NCI-H460 (cell line): ENCODE results near the gene IDH3A. TPM values are rescaled to one million over a fixed set of nuclear protein-coding genes. Genes with fewer than 3 reads are reported as not detected.

Experiments
- DNase-seq: peaks from one replicate; pipeline ENCODE4 v3.0.0-alpha.2; 2016; ENCODE audit warnings: low read depth; ENCODE audit errors: extremely low read depth
- total RNA-seq: library from RNA; depleted of rRNA; stranded (reverse); fragments of >200 nt; shearing (Covaris generic); gene quantifications from 2 replicates; pipeline ENCODE4 v1.2.3, GENCODE V29; 2014

The IDH3A gene
- total RNA-seq, 1 experiment from 2014 or later, result 95.0 TPM

DNA sequence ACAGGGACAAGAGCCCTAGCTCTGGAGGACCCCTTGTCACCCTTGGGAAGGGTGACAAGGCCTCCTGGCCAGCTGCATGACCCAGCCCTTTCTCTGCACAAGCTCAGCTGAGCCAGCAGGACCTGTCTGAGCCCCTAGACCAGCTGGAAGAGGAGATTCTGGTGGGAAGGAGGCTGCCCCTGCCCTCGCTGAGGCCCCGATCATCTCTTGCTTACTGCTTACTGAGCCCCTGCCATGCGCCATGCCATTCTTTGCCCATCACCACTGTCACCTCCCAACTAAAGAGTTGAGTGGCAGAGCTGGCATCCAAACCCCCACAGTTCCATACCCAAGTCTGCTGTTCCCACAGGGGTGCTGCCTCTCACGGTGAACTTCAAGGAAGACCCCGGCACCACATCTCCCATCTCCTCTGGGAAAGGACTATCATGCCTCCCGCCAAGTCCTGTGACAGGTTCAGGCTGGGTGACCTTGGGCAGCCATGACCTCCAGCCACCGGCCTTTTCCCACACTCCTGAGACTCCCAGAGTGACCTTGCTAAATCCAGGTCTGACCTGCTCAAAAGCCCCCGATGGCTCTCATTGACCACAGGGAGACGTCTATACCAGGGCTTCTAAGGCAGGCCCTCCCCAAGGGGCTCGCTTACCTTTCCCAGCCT lies 51.2 kb downstream of the IDH3A start:
- no peak for DNase-seq

DNA sequence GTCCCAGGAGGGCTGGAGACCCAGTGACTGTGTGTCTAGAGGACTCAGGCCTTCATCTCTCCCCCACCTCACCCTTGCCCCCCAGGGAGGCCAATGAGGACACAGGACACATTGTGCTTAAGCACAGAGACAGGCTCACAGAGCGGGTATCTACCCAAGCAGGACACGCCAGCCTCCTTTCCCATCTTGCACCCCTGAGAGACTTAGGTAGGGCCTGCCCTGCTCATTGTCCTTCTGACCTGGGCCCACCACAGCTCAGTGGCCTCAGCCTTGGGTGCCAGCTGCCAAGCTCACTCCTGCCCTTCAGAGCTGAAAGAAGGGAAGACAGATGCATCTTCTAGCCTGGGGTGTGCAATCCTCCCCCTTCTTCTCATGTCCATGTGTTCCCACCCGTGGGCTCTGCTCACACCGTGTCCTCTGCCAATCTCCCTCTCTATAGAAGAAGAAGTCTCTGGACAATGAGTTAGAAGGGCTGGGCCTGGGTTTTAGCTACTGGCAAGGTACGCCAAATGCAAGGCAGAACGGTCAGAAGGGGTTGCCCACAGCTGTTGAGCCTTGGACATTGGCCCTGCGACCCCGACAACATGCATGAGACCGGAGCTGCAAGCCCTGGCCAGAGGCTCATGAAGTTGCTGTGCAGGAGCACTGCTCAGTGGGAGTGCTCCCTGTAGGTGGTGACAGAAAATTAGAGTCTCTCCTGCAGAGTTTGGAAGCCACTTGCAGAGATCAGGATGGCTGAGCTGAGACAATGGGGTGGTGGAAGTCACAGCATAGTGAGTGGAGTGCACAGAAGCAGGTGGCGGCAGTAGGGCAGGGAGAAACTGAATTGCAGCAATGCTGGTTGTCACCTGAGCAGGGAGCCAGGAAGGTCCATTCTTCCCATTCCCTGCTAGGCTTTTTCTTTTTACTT lies 52.4 kb downstream of the IDH3A start:
- no peak for DNase-seq

DNA sequence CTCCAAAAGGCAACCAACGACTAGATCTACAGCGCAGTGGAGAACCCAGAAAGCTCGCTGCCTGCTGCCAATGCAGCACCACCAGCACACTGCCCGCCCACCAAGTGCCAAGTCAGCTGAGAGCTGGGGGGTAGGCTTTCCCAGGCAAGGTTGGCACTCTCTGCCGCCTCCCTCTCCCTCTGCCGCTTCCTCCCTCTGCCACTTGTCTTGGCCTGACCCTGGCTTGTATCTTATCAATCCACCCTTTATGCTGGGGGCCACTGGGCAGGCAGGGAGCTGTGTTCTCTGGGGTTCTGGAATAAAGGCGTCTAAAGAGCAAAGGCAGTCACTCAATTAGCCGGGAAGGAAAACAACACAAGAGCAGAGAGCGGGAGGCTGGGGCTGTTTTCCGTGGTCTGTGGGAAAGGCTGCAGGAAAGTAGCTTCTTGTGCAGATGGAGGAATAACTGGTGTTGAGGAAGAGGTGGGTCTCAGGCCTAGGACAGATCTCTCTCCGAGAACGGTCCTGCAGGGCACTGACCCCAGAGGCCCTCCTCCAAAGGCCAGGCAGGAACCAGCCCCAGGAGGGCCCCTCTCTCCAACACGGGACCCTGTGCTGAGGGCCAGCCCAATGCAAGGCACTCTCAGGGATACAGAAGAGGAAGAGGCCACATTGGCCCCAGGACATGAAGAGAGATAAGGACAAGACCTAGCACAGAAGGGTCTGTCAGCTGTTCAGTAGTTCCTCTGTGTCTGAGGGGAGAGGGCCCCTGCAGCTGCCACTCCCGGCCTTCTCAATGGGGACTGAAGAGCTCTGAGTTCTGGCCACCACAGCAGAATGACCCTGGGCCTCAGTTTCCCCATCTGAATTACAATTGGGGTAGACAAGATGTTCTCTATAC lies 54.4 kb downstream of the IDH3A start:
- no peak for DNase-seq

DNA sequence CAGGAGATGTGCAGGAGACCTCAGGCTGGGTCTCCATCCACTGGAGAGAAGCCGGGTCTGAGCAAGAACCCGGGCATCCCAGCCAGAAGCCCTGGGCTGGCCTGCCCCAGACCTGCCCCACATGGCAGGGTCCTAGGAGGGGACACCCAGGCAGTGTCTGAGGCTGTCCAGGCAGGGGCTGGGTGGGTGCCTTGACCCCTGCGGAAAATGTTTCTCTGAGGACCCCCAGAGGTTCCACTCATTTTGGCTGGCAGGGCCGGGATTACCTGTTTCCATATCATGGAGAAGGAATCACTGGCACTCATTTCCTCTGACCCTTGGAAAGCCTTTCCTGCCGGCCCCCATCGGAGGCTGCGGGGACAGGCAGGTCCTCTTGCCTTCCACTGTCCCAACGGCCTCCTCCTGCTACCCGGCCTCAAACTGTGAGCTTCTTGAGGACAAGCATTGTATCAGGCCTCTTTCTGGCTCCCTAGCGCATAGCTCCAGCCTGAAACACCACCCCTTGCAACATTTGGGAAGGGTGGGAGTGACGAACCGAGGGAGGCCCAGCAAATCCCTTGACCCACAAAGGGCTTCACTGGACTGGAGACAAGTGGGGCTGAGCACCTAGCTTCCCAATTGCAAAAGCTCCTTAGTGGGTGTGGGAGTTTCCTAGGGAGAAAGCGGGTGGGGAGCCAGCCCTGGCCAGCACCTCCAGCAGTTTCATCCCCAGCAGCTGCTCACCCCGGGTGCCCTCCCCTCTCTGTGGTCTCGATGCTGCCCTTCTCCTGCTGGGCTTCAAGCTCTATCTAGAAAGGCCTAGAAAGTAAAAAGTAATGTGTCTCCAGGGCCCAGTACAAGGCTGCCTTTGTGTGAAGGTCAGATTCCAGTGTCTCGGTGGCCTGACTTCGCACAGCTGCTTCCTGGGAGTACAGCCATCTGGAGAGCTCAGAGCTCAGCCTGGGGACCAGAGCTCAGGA lies 55.5 kb downstream of the IDH3A start:
- DNase-seq, result no peak

DNA sequence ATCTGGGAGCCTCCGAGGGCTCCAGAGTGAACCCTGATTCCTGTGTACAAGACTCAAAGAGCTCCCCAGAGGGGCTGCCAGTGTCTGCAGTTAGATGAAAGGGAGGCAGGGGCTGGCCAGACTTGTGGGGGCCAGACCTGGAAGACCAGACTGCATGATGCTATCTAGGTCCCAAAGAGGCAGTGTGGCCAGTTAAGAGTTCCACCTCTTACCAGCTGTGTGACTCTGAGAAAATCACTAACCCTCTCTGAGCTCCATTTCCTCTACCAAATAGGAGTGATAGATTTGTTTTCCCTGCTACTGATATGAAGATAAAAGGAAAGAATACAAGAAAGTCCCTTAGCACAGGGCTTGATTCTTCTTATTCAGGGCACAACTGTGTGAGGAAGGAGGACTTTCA lies 56.2 kb downstream of the IDH3A start:
- DNase-seq, result no peak

DNA sequence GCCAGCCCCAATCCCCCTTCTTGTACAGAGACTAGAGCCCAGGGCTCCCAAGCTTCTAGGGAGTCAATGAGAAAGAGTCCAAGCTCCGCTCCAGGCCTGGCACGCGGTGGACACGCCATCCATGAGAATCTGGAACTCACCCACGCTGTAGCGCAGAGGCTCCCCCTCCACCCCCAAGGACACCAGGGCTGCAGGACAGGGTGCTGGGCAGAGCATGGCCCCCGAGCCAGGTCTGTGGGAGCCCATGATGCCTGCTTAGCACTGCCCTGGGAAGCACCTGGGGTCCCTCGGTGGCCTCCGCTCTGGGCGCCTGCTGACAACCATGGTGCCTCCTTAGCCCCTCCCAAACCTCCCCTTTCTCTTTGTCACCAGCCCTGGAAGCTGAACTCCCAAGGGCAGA lies 56.7 kb downstream of the IDH3A start:
- no peak for DNase-seq

DNA sequence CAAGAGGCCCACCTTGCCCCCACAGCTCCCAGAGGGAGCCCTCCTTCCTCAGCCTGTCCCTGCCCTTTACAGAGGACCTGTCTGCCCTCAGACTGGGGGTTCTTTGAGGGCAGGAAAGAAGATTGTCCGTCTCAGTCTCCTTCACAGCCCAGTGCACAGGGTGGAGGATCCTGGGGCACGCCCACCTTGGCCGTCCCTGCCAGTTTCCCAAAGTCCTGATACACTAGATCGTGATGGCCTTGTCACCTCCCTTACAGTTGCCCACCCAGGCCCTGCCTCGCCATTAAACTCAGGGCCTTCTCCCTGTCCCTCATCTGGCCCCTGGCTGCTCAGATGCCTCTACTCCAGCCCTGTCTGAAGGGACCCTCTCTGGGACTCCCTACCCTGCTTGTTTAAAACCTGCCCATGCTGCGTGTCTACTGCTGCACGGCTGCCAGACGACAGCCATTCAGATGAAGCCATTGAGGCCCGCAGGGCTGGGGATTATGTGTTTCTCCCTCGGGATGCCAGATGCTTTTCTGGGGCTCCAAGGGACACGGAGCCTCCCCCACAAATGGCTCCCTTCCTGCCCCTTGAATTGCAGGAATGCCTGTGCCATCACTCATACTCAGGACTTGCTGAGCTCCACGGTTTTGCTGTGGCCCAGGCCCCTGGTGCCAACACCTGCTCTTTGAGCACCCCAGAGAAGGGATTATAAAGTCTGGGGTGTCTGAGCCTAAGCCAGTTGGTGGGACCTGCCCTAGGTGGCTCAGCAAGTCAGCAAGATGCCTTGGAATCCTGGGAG lies 57.4 kb downstream of the IDH3A start:
- DNase-seq, result no peak

DNA sequence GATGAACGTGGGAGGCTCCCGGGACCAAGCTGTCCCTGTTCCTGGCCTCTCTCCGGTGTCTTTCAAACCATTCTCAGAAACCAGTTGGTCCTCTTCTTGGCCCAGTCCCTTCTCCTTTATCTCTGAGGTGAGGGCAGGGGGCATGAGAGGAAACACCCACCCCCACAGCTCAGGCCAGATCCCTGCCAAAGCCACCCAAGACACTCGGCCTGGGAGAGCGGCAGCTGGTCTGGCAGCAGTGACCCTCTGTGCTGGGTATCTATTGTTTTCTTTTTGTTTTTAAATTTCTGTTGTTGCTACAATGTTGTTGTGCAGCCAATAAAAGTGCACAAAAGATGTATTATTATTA lies 57.9 kb downstream of the IDH3A start:
- DNase-seq, result no peak

DNA sequence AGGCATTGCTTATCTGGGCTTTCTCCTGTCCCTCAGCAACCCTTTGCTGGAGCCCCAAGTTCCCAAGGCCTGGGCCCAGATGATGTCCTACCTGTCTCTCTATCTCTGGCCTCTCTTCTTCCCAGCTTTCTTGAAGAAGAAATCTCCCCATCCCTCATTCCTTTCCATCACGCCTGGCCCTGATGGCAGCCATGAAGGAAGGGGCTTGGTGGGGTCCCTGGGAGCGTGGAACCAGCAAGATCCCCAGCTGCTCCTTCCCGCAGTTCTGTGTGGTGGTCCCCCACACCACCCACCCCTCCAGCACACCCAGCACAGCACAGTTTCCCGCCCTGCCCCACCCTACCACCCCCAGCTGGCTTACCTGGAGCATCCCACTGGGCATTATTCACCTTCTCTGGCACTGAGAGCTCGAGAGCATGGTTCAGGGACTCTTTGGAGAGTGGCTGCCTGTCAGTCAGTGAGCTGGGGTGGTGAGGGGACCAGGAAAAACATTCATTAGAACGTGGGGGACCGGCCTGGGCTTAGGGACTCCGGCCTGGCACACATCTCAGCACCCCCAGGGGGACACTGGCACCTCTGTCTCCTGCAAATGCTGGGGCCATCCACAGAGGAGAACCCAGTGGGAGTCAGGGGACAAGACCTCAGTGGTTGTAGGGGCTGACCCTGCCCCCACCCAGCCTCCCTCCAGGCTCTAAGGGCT lies 58.6 kb downstream of the IDH3A start:
- DNase-seq, result no peak

DNA sequence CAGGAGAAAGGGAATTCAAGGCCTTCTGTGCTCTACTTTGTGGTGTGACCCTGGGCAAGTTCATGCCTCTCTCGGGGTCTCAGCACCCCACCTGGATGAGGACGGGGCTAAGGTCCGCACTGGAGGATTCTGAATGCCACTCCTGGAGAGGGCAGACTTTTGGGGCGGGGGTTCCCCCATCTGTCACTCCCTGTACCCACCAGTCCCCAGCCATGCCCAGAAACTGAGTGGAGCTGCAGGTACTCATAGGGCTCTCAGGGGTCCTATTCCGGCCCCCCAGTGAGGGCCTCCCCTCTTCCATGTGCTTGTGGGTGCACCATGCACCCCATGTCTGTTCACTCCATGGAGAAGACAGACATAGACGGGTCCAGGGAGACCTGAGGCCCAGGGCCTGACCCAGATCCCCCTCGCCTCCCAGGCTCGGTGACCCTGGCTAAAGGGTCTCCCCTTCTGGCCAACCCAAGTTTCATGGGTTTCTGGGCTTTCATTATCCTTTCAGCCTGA lies 59.2 kb downstream of the IDH3A start:
- DNase-seq, result no peak

DNA sequence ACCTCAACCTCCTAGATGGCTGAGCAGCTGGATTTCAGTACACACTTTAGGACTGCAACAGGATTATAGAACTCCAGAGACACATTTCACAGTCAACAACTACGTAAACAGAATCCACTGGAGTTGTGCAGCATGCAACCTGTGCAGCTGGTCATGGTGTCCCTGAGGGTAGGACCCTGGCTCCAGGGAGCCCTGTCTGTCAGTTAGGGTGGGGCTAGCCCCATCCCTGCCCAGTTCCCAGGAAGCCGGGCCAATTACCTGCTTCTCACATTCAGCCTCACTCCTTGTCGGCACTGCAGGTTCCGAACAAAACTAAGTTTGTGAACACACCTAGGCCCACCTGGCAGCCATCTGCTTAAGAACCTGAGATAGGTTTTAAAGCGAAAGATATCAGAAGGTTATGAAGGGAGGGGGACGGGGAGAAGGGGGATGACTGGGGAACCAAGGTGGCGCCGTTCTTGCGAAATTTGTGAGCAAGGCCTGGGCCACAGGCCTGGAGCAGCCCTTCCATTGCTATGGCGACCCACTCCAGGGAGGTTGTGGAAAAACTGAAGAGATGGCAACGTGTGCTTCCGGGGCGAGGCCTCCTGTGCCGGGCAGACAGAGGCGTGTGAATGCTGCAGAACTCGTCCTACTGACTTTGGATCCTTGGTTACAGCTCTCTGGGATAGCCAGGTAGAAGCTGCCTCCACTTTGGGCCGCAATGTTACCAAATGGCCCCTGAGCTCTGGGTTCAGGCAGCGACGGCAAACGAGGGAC lies 59.9 kb downstream of the IDH3A start:
- DNase-seq, result no peak

DNA sequence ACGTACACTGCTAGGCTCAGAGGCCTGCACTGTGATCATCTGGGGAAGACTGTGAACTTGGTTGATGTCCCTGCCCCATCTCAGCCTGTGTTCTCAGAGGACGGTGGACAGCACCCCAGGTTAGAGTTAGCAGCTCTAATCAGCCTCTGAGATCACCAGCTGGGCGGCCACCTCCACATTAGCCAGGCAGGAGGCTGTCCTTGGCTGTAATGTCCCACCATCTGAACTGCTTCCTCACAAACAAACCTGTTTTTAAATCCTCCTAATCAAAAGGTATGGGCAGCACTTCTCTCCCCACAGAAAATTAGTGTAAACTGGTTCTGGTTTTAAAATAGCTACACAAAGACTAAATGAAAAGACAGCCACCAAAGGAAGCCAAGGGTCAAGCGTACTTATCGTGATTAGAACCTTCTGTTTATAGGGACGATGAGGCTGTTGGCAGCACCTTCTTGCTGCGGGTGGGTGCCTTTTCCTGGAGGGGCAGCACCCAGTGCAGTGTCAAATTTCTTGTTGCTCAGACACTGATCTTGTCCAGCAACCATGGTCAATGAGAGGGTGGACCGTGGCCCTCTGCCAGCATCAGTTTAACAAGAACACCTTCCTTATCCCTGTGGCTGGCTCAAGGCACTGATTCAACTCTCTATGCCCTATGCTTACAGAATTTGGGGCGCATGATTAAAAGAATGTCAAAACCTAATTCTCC lies 60.6 kb downstream of the IDH3A start:
- no peak for DNase-seq

DNA sequence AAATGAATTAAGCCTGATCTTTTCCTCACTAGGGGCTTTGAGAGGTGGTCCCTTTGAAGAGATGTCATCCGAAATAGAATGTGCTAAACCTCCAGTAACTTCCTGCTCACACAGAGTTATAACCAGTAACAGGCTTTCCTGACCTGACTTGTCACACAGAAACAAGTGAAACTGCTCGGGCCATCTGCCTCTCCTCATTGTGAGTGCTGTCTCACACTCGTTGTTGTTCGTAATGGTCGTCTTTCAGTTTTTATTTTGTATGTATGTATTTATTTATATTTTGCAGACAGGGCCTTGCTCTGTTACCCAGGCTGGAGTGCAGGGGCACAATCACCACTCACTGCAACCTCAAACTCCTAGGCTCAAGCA lies 61.2 kb downstream of the IDH3A start:
- no peak for DNase-seq

DNA sequence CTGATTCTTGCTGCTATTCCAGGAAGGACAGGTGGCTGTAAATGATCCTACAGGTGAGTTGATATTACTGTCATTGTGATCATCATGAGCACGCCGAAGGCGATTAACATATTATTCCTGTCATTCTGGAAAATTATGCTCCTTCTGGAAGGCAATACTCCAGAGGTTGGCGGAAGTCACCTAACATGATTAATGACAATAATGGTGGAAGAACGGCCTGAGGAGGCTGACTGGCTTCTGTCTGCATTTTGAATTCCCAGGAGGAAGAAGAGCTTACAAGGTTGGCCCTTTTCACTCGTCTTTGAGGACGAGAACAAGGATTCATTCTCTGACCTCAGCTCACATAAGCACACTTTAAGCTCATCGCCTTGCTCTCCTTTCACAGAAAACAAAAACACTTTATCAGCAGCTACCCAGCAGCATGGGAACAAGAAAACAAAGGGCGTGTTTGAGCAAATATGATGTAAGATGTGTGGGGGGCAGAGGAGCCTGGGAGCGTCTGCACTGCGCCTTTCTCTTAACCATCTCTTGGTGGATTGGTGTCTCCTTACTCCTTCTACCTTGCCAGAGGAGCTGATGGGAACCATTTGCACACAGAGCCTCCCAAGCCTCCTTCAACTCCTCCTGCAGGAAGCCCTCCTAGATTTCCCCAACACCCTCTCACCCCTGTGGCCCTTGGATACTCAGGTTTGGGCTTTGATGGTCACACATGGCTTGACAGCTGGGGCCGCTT lies 62.2 kb downstream of the IDH3A start:
- no peak for DNase-seq

DNA sequence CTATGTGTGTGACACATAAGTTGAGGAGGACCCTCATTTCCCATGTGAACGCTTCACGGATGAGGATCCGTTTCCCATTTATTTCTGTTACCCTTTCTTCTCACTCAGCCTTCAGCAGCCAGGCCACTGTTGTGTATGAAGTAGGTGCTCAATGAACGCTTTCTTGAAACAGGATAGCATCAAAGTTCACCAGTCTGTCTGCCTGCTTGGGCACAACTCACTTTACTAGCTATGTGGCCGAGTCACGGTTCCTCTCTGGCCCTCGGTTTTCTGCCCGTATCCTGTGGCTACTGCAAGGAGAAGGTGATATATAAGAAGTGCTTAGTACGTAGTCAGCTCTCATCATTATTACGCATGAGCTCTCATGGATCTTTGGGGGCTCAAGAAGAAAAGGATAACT lies 62.8 kb downstream of the IDH3A start:
- no peak for DNase-seq

DNA sequence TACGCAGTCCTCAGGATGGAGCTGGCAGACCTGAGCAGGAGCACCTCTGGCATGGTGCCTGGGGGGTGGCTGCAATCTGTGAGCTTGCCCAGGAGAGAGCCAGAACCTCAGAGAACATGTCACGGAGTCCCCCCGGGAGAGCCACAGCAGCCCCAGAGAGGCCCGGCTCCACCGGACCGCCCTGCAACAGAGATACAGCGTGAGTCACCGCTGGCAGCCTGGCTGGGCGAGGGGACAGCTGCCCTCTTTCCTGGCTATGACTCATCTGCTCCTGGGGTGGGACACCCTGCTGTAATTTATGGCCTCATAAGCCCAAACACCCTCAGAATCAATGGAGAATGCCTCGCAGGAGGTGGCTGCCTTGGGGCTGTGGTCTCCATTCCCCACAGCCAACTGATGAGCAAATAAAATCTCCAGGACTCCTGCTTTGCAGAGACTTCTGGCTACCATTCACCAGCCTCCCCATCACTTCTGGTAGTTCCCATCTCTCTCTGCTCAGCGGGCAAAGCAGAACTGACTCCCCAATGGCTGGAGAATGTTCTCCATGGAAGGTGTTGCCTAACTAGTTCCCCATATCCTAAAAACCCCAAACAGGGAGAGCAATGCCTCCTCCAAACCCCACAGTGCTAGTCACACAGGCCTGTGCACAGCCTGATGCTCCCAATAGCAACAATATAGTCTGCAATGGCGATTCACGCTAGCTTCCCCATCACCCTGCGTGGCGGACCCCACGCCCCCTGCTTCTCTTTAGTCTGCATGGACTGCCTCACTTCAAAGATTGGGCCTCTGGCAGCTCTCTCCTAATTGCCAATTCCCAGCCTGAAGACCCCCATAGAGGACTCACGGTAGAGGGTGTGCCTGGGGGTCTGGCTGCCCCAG lies 63.6 kb downstream of the IDH3A start:
- DNase-seq, result peak; percentile 4
